HFFc6 (cell line): ENCODE measurements around the gene PRR7. TPM values are rescaled to one million over a fixed set of nuclear protein-coding genes. Genes with fewer than 3 reads are reported as not detected.

Source experiments
- DNase-seq: peaks from one replicate; pipeline ENCODE4 v3.0.0-alpha.2; 2018
- H3K27ac Mint-ChIP-seq: 2 replicates; pipeline ENCODE4 v1.8.0; 2020; ENCODE audit warnings: mild to moderate bottlenecking, mixed read lengths
- H3K27me3 Mint-ChIP-seq: 2 replicates; pipeline ENCODE4 v1.8.0; 2021; ENCODE audit warnings: mild to moderate bottlenecking, moderate library complexity, mixed read lengths; ENCODE audit not compliant: insufficient read depth
- H3K36me3 Mint-ChIP-seq: 2 replicates; pipeline ENCODE4 v1.8.0; 2021; ENCODE audit warnings: low read depth, mixed read lengths
- H3K4me1 Mint-ChIP-seq: 2 replicates; pipeline ENCODE4 v1.8.0; 2020; ENCODE audit warnings: low read depth, mixed read lengths
- H3K4me3 Mint-ChIP-seq: 2 replicates; pipeline ENCODE4 v1.8.0; 2020; ENCODE audit warnings: mild to moderate bottlenecking, moderate library complexity, mixed read lengths
- H3K9me3 Mint-ChIP-seq: 2 replicates; pipeline ENCODE4 v1.8.0; 2020; ENCODE audit warnings: mild to moderate bottlenecking, mixed read lengths
- total RNA-seq, 6 experiments: library from RNA; stranded (reverse); fragmentation: NEBNext Ultra II Directional; extraction: Animal tissue kit (Norgen Biotek cat#: 25700); gene quantifications; 2 replicates in 1 of 6; 3 replicates in 5 of 6; pipeline ENCODE4 v1.2.3, GENCODE V29; 2021
- TF ChIP-seq, protein P1 (sequence below): fragments of 200-600 bp; sonication (generic); IDR thresholded peaks from 2 replicates; pipeline ENCODE4 v1.5.0; 2021; ENCODE audit warnings: antibody characterized with exemption, mild to moderate bottlenecking

Gene PRR7
- total RNA-seq, 6 experiments from 2014 or later: 8.9 to 16.9 (median 10.4) TPM

DNA sequence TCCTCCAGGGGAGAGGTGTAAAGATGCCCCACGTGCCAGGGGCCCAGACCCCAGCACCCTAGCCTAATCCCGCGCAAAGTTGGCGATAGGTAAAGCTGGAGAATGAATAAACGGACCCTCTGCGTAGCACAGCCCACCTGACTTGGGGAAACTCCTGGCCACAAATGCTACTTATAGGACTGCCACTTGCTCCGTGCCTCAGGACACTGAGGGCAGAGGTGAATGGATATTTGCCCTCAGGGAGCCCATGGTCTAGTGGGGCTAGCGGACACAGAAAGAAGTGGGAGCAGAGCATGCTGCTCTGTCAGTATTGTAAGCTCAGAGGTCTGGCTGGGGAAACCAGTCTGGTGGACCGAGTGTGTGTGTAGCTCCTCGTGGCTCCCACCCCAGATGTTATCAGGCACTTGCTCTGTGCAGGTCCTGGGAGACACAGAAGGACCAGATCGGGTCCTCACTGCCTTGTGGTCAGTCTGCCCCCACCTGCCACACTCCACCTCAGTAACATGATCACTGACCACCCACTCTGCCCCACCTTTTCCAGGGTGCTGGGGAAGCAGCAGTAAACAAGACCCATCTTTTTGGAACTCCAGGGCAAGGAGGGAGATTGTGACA, 19.3 kb upstream of the PRR7 start:
- DNase-seq: peak; percentile 12
- H3K27ac Mint-ChIP-seq: peak overlapping the region; percentile 77
- H3K36me3 Mint-ChIP-seq: no peaks in the 10 kb centered on the region; the same call in 1 of the 2 replicates
- TF ChIP-seq, protein P1, sequence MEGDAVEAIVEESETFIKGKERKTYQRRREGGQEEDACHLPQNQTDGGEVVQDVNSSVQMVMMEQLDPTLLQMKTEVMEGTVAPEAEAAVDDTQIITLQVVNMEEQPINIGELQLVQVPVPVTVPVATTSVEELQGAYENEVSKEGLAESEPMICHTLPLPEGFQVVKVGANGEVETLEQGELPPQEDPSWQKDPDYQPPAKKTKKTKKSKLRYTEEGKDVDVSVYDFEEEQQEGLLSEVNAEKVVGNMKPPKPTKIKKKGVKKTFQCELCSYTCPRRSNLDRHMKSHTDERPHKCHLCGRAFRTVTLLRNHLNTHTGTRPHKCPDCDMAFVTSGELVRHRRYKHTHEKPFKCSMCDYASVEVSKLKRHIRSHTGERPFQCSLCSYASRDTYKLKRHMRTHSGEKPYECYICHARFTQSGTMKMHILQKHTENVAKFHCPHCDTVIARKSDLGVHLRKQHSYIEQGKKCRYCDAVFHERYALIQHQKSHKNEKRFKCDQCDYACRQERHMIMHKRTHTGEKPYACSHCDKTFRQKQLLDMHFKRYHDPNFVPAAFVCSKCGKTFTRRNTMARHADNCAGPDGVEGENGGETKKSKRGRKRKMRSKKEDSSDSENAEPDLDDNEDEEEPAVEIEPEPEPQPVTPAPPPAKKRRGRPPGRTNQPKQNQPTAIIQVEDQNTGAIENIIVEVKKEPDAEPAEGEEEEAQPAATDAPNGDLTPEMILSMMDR: no peak
- H3K27me3 Mint-ChIP-seq: peaks cover 2% of the 10 kb centered on the region
- peak overlapping the region; percentile 90 for H3K4me3 Mint-ChIP-seq
- no peaks in the 10 kb centered on the region for H3K9me3 Mint-ChIP-seq
- H3K4me1 Mint-ChIP-seq: peaks cover 27% of the 10 kb centered on the region

DNA sequence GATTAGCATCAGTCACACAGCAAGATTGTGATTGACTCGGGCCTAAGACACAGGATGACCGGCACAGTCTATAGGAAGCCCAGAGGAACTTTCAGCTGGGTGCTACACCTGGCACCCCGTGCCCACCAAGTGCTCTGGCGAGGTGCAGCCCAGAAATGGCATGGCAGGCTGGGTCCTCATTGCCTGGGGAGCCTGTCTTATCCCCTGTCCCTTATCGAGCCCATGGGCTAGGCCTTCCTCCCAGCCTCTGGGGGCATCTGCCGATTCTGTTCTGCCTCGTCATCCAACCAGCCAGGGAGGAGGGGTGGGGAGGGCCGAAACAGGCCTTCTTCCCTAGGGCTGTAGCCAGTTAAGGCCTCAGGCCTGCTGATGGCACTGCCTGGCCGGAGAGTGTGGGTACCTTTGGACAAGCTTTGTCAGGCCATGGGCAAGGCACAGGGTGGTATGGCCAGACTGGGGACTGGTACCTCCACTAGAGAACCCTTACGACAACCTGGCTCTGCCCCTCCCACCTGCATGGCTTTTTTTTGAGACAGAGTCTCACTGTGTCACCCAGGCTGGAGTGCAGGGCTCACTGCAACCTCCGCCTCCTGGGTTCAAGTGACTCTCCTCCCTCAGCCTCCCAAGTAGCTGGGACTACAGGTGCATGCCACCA, 18.6 kb upstream of the PRR7 start:
- Mint-ChIP-seq H3K36me3 (no peaks in the 10 kb centered on the region; the same call in 1 of the 2 replicates), H3K27me3 (peaks cover 2% of the 10 kb centered on the region), H3K27ac (peak overlapping the region; percentile 77)

DNA sequence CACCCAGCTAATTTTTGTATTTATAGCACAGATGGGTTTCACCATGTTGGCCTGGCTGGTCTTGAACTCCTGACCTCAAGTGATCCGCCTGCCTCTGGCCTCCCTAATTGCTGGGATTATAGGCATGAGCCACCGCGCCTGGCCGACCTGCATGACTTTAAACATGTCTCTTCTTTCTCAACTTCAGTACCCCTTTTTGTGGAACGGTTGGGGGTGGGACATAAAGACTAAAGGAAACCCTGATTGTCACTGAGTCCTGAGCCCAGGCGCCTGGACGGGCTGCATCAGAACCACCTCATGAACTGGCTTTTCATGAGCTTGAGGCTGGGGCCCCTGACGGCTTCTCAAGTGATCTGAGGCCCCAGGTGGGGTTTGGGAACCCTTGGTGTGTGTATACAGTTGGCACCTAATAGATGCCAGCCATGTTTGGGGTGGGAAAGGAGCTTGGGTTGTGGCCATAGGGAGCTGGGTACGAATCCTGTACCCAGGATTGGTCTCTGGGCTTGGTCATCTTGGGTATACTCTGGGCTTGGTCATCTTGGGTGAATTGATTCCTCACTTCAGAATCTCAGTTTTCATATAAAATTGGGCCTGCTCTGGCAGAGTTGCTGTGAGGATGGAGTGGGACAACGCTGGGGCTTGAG, 17.9 kb upstream of the PRR7 start:
- 0 out of 2 replicates have a peak overlapping the region, but pooled peaks have one; percentile 29 for H3K27ac Mint-ChIP-seq
- TF ChIP-seq, protein P1: no peak
- peaks cover 2% of the 10 kb centered on the region for H3K27me3 Mint-ChIP-seq
- no peaks in the 10 kb centered on the region for H3K9me3 Mint-ChIP-seq
- DNase-seq: no peak
- no peak overlapping the region for H3K4me3 Mint-ChIP-seq
- H3K36me3 Mint-ChIP-seq: no peaks in the 10 kb centered on the region; the same call in 1 of the 2 replicates
- peaks cover 27% of the 10 kb centered on the region for H3K4me1 Mint-ChIP-seq

More for the DNA sequence above, 18.6 kb upstream of the PRR7 start:
- Mint-ChIP-seq H3K4me3 (peak overlapping the region; percentile 90), H3K9me3 (no peaks in the 10 kb centered on the region), H3K4me1 (peaks cover 27% of the 10 kb centered on the region)
- DNase-seq: no peak
- TF ChIP-seq, protein P1: no peak

- DNase-seq: no peak
These were observed 17.2 kb upstream of the PRR7 start for GRCh38 chr5:177429248-177430040.

More at GRCh38 chr5:177429248-177430040, 17.2 kb upstream of the PRR7 start:
- Mint-ChIP-seq H3K36me3 (no peaks in the 10 kb centered on the region; the same call in 1 of the 2 replicates), H3K4me1 (peaks cover 27% of the 10 kb centered on the region), H3K27me3 (peaks cover 2% of the 10 kb centered on the region), H3K27ac (0 out of 2 replicates have a peak overlapping the region, but pooled peaks have one; percentile 29), H3K9me3 (no peaks in the 10 kb centered on the region), H3K4me3 (no peak overlapping the region)
- TF ChIP-seq, protein P1: no peak
